ENCODE results near the gene NAPA. TPM values are rescaled to one million over a fixed set of nuclear protein-coding genes. Genes with fewer than 3 reads are reported as not detected.

Gene NAPA
- total RNA-seq, 4 donors from 2014 or later, result 146 to 354 (median 213) TPM

GRCh38 chr19:47490847-47491246, 24.0 kb downstream of the NAPA start:
- peak overlapping the region in 2 of 3 donors; percentile 1 to 12 for H3K27ac ChIP-seq
- H3K4me1 ChIP-seq, result peaks cover 0 to 15% of the 10 kb centered on the region in 2 donors
- H3K36me3 ChIP-seq, result peaks cover 35 to 39% of the 10 kb centered on the region in 2 donors
- DNase-seq, result peak; percentile 33 to 34
- intact Hi-C loops (cut with DNase I), result no loop called here
- no peaks in the 10 kb centered on the region for H3K27me3 ChIP-seq
- H3K9me3 ChIP-seq, result no peaks in the 10 kb centered on the region
- WGBS, 2 donors, result 49 to 60% methylated on average over 2 to 3 of the region's 3 CpGs
- H3K4me3 ChIP-seq (replicated peaks in 1 of 3), result no peak overlapping the region
- TF ChIP-seq POLR2A (IDR thresholded peaks at IDR 0.05), result no peak
- no peak for TF ChIP-seq CTCF (IDR thresholded peaks at IDR 0.05)

- peaks cover 30 to 36% of the 10 kb centered on the region in 2 donors for H3K36me3 ChIP-seq
Observed at GRCh38 chr19:47490031-47490430, 24.8 kb downstream of the NAPA start.

DNA sequence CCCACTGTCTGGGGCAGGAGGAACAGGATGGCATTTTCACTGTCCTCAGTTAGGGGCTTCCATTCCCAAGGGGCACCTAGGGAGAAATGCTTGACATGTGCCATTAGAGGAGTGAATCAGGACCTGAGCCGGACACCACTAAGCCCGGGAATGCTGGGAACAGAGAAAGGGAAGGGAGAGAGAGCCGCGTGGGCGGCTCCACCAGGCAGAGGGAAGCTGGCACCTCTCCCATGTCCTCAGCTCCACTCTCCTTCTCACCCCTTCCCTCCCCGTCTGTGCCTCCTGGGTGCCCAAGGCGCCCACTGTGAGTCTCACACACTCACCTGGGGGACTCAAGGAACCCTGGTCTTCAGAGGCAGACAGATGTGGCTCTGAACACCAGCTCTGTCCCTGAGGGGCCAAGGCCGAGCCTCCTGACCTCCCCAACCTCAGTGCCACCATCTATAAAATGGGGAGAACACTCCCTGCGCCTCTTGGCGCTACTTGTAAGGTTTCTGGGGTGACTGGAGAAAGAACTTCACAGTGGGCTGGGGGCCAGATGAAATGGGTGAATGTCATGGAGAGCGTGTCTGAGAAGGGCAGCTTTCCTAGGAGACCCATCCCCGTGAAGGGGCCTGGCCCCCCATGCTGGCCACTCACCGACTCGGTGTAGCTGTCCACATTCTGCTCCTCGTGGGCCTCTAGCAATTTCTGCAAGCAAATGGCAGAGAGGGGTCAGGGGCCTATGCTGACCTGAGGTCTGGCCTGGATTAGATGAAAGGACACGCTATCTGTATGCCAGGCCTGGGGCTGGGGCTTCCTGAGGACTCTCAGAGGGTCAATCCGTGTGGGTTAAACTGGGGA, 25.6 kb downstream of the NAPA start:
- TF ChIP-seq POLR2A (IDR thresholded peaks at IDR 0.05) (no peak), CTCF (IDR thresholded peaks at IDR 0.05) (no peak)
- Histone ChIP-seq H3K4me3 (replicated peaks in 1 of 3) (no peak overlapping the region), H3K9me3 (no peaks in the 10 kb centered on the region), H3K27ac (no peak overlapping the region), H3K36me3 (peaks cover 27 to 36% of the 10 kb centered on the region in 2 donors), H3K27me3 (no peaks in the 10 kb centered on the region), H3K4me1 (peaks cover 5 to 19% of the 10 kb centered on the region in 2 donors)
- 84% methylated on average over 15 to 16 of the region's 17 CpGs for WGBS, 2 donors
- DNase-seq, result no peak
- intact Hi-C loops (cut with DNase I), result no loop called here

More at GRCh38 chr19:47490031-47490430, 24.8 kb downstream of the NAPA start:
- H3K27me3 ChIP-seq, result no peaks in the 10 kb centered on the region
- H3K27ac ChIP-seq, result no peak overlapping the region
- 88 to 91% methylated on average over 7 of the region's 7 CpGs for WGBS, 2 donors
- intact Hi-C loops (cut with DNase I), result no loop called here
- DNase-seq, result no peak
- H3K4me1 ChIP-seq, result peaks cover 0 to 16% of the 10 kb centered on the region in 2 donors
- no peaks in the 10 kb centered on the region for H3K9me3 ChIP-seq
- no peak overlapping the region for H3K4me3 ChIP-seq (replicated peaks in 1 of 3)
- TF ChIP-seq POLR2A (IDR thresholded peaks at IDR 0.05) (no peak), CTCF (IDR thresholded peaks at IDR 0.05) (no peak)

DNA sequence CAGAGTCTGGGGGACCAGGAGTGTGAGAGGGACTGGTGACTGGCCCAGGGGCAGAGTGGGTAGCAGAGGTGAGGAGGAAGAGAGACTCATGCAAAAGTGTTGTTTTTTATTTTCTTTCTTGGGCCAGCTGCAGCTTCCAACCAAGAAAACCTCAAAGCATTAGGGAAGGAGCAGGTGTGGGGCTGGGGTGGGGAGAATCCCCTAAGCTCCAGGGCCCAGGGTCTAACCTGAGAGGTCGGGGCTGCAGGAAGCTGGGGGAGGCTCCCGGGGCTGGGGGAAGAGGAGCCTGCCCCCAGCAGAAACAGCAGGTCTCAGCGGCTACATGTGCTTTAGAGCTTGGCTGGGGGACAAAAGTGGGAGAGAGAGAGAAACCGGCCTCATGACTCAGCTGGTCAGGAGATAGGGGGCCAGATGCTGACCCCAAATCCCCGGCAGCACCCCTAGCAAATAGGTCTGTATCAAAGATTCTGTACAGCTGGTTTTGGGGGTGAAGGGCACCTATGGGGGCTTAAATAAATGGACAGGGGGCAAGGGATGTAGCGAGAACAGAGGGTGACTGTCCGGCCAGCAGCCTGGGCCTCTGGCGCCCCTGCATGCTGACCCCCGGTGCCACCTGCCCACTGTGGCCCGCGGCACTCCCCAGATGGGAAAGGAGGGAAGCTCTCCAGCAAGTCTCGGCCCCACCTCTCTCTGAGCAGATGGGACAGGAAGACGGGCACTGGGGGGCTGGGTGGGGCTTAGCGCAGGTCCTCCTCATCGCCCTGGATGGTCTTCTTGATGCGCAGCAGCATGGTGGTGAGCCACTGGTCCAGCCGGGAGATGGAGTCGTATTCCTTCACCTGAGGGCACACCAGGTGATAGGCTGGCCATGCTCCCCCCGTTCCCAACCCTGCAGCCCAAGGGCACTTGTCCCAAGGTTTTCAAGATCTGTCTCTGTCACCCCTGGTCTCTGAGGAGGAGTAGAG, 27.0 kb downstream of the NAPA start:
- no peak for DNase-seq
- H3K27ac ChIP-seq, result no peak overlapping the region
- TF ChIP-seq POLR2A (IDR thresholded peaks at IDR 0.05), result no peak
- no peak for TF ChIP-seq CTCF (IDR thresholded peaks at IDR 0.05)
- no peak overlapping the region for H3K4me3 ChIP-seq (replicated peaks in 1 of 3)
- no peaks in the 10 kb centered on the region for H3K9me3 ChIP-seq
- intact Hi-C loops (cut with DNase I), result no loop called here
- H3K4me1 ChIP-seq, result peaks cover 5 to 23% of the 10 kb centered on the region in 2 donors
- H3K27me3 ChIP-seq, result no peaks in the 10 kb centered on the region
- 87 to 94% methylated on average over 12 to 16 of the region's 19 CpGs for WGBS, 2 donors
- H3K36me3 ChIP-seq, result peaks cover 16 to 22% of the 10 kb centered on the region in 2 donors

All from thyroid gland (tissue), 4 donors.